GM12874 (cell line): Measurements from ENCODE around the gene ANKRD63.

ENCODE experiments used
- CTCF ChIP-seq: IDR thresholded peaks from 2 replicates; pipeline ENCODE4 v1.5.1; 2011; ENCODE audit warnings: low read depth, mild to moderate bottlenecking, control low read depth, low read length, moderate library complexity; ENCODE audit not compliant: insufficient read depth

ANKRD63 gene

GRCh38 chr15:40290918-40291574 lies 8.2 kb upstream of the ANKRD63 start:
- no peak for TF ChIP-seq CTCF

- no peak for TF ChIP-seq CTCF
These were observed 7.7 kb upstream of the ANKRD63 start for GRCh38 chr15:40290545-40290917.

GRCh38 chr15:40289140-40289775 lies 6.4 kb upstream of the ANKRD63 start:
- TF ChIP-seq CTCF, result no peak

GRCh38 chr15:40287968-40288367 lies 5.1 kb upstream of the ANKRD63 start:
- TF ChIP-seq CTCF, result no peak

GRCh38 chr15:40287505-40287904 lies 4.6 kb upstream of the ANKRD63 start:
- no peak for TF ChIP-seq CTCF

GRCh38 chr15:40286794-40287193 lies 3.9 kb upstream of the ANKRD63 start:
- no peak for TF ChIP-seq CTCF

- TF ChIP-seq CTCF, result no peak
These were observed 3.2 kb upstream of the ANKRD63 start for GRCh38 chr15:40286061-40286532.
